ENCODE data around the gene MAL.
"Not testable (repeated sequence)": the region's sequence is repeated elsewhere in the genome, so short reads cannot be mapped to it uniquely, and the experiment has no call there.

Gene MAL

GRCh38 chr2:95086017-95086416 is 60.5 kb downstream of the MAL start:
- TF ChIP-seq, protein P1, sequence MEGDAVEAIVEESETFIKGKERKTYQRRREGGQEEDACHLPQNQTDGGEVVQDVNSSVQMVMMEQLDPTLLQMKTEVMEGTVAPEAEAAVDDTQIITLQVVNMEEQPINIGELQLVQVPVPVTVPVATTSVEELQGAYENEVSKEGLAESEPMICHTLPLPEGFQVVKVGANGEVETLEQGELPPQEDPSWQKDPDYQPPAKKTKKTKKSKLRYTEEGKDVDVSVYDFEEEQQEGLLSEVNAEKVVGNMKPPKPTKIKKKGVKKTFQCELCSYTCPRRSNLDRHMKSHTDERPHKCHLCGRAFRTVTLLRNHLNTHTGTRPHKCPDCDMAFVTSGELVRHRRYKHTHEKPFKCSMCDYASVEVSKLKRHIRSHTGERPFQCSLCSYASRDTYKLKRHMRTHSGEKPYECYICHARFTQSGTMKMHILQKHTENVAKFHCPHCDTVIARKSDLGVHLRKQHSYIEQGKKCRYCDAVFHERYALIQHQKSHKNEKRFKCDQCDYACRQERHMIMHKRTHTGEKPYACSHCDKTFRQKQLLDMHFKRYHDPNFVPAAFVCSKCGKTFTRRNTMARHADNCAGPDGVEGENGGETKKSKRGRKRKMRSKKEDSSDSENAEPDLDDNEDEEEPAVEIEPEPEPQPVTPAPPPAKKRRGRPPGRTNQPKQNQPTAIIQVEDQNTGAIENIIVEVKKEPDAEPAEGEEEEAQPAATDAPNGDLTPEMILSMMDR (IDR thresholded peaks at IDR 0.05; ENCODE audit: borderline replicate concordance, insufficient read depth, low read depth, low read length), result no peak
- H3K4me3 ChIP-seq (ENCODE audit: low read depth, low read length), result no peak overlapping the region

GRCh38 chr2:95087379-95087778 is 61.9 kb downstream of the MAL start:
- TF ChIP-seq, protein P1 (IDR thresholded peaks at IDR 0.05; ENCODE audit: borderline replicate concordance, insufficient read depth, low read depth, low read length), result no peak
- no peak overlapping the region for H3K4me3 ChIP-seq (ENCODE audit: low read depth, low read length)

GRCh38 chr2:95091885-95092555 is 66.5 kb downstream of the MAL start:
- no peak overlapping the region for H3K4me3 ChIP-seq (ENCODE audit: low read depth, low read length)
- TF ChIP-seq, protein P1 (IDR thresholded peaks at IDR 0.05; ENCODE audit: borderline replicate concordance, insufficient read depth, low read depth, low read length), result no peak

DNA sequence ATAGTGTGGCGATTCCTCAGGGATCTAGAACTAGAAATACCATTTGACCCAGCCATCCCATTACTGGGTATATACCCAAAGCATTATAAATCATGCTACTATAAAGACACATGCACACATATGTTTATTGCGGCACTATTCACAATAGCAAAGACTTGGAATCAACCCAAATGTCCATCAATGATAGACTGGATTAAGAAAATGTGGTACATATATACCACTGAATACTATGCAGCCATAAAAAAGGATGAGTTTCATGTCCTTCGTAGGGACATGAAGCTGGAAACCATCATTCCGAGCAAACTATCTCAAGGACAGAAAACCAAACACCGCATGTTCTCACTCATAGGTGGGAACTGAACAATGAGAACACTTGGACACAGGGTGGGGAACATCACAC is 72.8 kb downstream of the MAL start:
- not testable (repeated sequence) for H3K4me3 ChIP-seq (ENCODE audit: low read depth, low read length)

DNA sequence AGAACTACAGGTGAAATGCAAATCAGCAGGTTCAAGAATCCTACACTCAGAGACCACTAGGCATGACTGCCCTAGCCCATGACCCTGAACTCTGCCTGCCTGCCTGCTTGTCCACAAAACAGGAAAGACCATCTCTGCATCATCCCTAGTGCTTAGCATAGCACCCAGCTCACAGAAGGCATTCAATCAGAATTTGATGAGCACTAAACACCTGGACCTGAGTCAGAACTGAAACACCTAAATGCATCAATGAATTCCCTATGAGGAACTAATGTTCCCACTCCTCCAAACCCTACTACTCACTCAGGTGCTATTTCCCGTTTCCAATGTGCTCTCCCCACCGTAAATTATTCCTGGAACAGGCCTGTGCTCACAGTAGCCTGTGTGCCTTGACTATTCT is 74.4 kb downstream of the MAL start:
- TF ChIP-seq, protein P1 (IDR thresholded peaks at IDR 0.05; ENCODE audit: borderline replicate concordance, insufficient read depth, low read depth, low read length), result no peak
- H3K4me3 ChIP-seq (ENCODE audit: low read depth, low read length), result no peak overlapping the region

Data from GM12875 (cell line).